GM10266 (cell line): ENCODE data around the gene IL31.

Experiments used
- DNase-seq: peaks from one replicate; pipeline ENCODE4 v3.0.0; 2012; ENCODE audit errors: extremely low spot score
- TF ChIP-seq, protein P1 (sequence below): IDR thresholded peaks from 2 replicates; pipeline ENCODE4 v1.5.1; 2012; ENCODE audit warnings: mild to moderate bottlenecking, low read depth; ENCODE audit not compliant: control insufficient read depth, insufficient read depth; ENCODE audit errors: missing control alignments

IL31 gene

GRCh38 chr12:122162976-122163375, 11.0 kb downstream of the IL31 start:
- TF ChIP-seq, protein P1, sequence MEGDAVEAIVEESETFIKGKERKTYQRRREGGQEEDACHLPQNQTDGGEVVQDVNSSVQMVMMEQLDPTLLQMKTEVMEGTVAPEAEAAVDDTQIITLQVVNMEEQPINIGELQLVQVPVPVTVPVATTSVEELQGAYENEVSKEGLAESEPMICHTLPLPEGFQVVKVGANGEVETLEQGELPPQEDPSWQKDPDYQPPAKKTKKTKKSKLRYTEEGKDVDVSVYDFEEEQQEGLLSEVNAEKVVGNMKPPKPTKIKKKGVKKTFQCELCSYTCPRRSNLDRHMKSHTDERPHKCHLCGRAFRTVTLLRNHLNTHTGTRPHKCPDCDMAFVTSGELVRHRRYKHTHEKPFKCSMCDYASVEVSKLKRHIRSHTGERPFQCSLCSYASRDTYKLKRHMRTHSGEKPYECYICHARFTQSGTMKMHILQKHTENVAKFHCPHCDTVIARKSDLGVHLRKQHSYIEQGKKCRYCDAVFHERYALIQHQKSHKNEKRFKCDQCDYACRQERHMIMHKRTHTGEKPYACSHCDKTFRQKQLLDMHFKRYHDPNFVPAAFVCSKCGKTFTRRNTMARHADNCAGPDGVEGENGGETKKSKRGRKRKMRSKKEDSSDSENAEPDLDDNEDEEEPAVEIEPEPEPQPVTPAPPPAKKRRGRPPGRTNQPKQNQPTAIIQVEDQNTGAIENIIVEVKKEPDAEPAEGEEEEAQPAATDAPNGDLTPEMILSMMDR, result no peak
- DNase-seq, result no peak

- no peak for DNase-seq
- TF ChIP-seq, protein P1, result no peak
Measured at GRCh38 chr12:122161682-122162081, 12.3 kb downstream of the IL31 start.

- TF ChIP-seq, protein P1, result no peak
- DNase-seq, result no peak
Measured at GRCh38 chr12:122160761-122161160, 13.3 kb downstream of the IL31 start.

- DNase-seq, result no peak
- TF ChIP-seq, protein P1, result no peak
Measured at GRCh38 chr12:122159882-122160281, 14.1 kb downstream of the IL31 start.

DNA sequence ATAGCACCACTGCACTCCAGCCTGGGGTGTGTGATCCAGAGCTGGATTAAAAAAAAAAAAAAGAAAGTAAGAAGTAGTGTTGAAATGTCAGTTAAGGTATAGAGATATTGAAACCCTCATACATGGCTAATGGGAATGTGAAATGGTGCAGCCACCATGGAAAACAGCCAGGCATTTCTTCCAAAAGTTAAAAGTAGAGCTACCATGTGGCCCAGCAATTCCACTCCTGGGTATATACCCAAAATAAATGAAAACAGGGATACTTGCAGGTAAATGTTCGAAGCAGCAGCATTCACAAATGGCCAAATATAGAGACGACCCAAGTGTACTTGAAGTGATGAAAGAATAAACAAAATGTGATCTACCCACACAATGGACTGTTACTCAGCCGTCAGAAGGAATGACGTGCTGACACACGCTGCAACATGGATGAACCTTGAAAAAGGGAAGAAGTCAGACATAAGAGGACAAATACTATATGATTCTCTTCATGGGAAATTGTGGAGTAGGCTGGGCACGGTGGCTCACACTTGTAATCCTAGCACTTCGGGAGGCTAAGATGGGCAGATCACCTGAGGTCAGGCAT, 15.2 kb downstream of the IL31 start:
- TF ChIP-seq, protein P1, result no peak
- DNase-seq, result no peak

- TF ChIP-seq, protein P1, result no peak
- DNase-seq, result no peak
Measured at GRCh38 chr12:122155705-122156104, 18.3 kb downstream of the IL31 start.

- no peak for DNase-seq
- TF ChIP-seq, protein P1, result no peak
Measured at GRCh38 chr12:122152754-122153153, 21.3 kb downstream of the IL31 start.
